ENCODE data around the gene PRDM2.

The PRDM2 gene

GRCh38 chr1:13798120-13798519, 98.1 kb downstream of the PRDM2 start:
- Histone ChIP-seq H3K9me2 (replicated peaks; ENCODE audit: insufficient read depth, low read length) (no peaks in the 10 kb centered on the region), H3K79me2 (ENCODE audit: insufficient read depth, low read length) (no peaks in the 10 kb centered on the region), H3K4me3 (ENCODE audit: insufficient read depth, low read length, poor library complexity, severe bottlenecking) (no peak overlapping the region), H3K9ac (ENCODE audit: low read length) (no peak overlapping the region), H3K36me3 (ENCODE audit: low read length) (no peaks in the 10 kb centered on the region; the same call in 1 of the 2 replicates), H3K27ac (ENCODE audit: low read depth, low read length) (no peak overlapping the region), H3K9me3 (ENCODE audit: insufficient read depth, low read length) (no peaks in the 10 kb centered on the region), H3K4me2 (ENCODE audit: low read depth, low read length, poor library complexity, severe bottlenecking) (no peak overlapping the region), H2AFZ (ENCODE audit: low read depth, low read length, severe bottlenecking) (no peak overlapping the region), H4K20me1 (ENCODE audit: low read depth, low read length) (peaks cover 4% of the 10 kb centered on the region; the same call in 1 of the 2 replicates), H3K27me3 (ENCODE audit: low read length) (no peaks in the 10 kb centered on the region), H3F3A (ENCODE audit: insufficient read depth) (no peaks in the 10 kb centered on the region)
- TF ChIP-seq CTCF (IDR thresholded peaks at IDR 0.05; ENCODE audit: insufficient read depth, low read length, poor library complexity, severe bottlenecking) (no peak), EZH2phosphoT487 (conservative IDR thresholded peaks at IDR 0.05; ENCODE audit: low read length) (no peak)

- no peak overlapping the region for H3K4me2 ChIP-seq (ENCODE audit: low read depth, low read length, poor library complexity, severe bottlenecking)
- no peaks in the 10 kb centered on the region for H3F3A ChIP-seq (ENCODE audit: insufficient read depth)
- peaks cover 4% of the 10 kb centered on the region; the same call in 1 of the 2 replicates for H4K20me1 ChIP-seq (ENCODE audit: low read depth, low read length)
- no peaks in the 10 kb centered on the region; the same call in 1 of the 2 replicates for H3K36me3 ChIP-seq (ENCODE audit: low read length)
- H3K9ac ChIP-seq (ENCODE audit: low read length): no peak overlapping the region
- no peaks in the 10 kb centered on the region for H3K9me3 ChIP-seq (ENCODE audit: insufficient read depth, low read length)
- TF ChIP-seq CTCF (IDR thresholded peaks at IDR 0.05; ENCODE audit: insufficient read depth, low read length, poor library complexity, severe bottlenecking) (no peak), EZH2phosphoT487 (conservative IDR thresholded peaks at IDR 0.05; ENCODE audit: low read length) (no peak)
- H3K9me2 ChIP-seq (replicated peaks; ENCODE audit: insufficient read depth, low read length): no peaks in the 10 kb centered on the region
- H3K27ac ChIP-seq (ENCODE audit: low read depth, low read length): no peak overlapping the region
- no peaks in the 10 kb centered on the region for H3K79me2 ChIP-seq (ENCODE audit: insufficient read depth, low read length)
- no peaks in the 10 kb centered on the region for H3K27me3 ChIP-seq (ENCODE audit: low read length)
- no peak overlapping the region for H2AFZ ChIP-seq (ENCODE audit: low read depth, low read length, severe bottlenecking)
- H3K4me3 ChIP-seq (ENCODE audit: insufficient read depth, low read length, poor library complexity, severe bottlenecking): no peak overlapping the region
Measured at GRCh38 chr1:13799502-13800283, 99.7 kb downstream of the PRDM2 start.

GRCh38 chr1:13801232-13801631, 101.2 kb downstream of the PRDM2 start:
- no peak overlapping the region for H3K4me2 ChIP-seq (ENCODE audit: low read depth, low read length, poor library complexity, severe bottlenecking)
- H3K9ac ChIP-seq (ENCODE audit: low read length): no peak overlapping the region
- no peaks in the 10 kb centered on the region for H3K36me3 ChIP-seq (ENCODE audit: low read length)
- H3K9me2 ChIP-seq (replicated peaks; ENCODE audit: insufficient read depth, low read length): no peaks in the 10 kb centered on the region
- H4K20me1 ChIP-seq (ENCODE audit: low read depth, low read length): 0 out of 2 replicates have a peak, but pooled peaks cover 4% of the 10 kb centered on the region
- H3K4me3 ChIP-seq (ENCODE audit: insufficient read depth, low read length, poor library complexity, severe bottlenecking): no peak overlapping the region
- H3K79me2 ChIP-seq (ENCODE audit: insufficient read depth, low read length): no peaks in the 10 kb centered on the region
- no peaks in the 10 kb centered on the region for H3K27me3 ChIP-seq (ENCODE audit: low read length)
- H3K27ac ChIP-seq (ENCODE audit: low read depth, low read length): no peak overlapping the region
- no peaks in the 10 kb centered on the region for H3K9me3 ChIP-seq (ENCODE audit: insufficient read depth, low read length)
- no peak overlapping the region for H2AFZ ChIP-seq (ENCODE audit: low read depth, low read length, severe bottlenecking)
- TF ChIP-seq CTCF (IDR thresholded peaks at IDR 0.05; ENCODE audit: insufficient read depth, low read length, poor library complexity, severe bottlenecking) (no peak), EZH2phosphoT487 (conservative IDR thresholded peaks at IDR 0.05; ENCODE audit: low read length) (no peak)
- H3F3A ChIP-seq (ENCODE audit: insufficient read depth): no peaks in the 10 kb centered on the region

Measured in SU-DHL-6 (cell line).